Naive thymus-derived CD4-positive, alpha-beta T cell (primary cell): Measurements from ENCODE around the gene SSTR5. TPM values are rescaled to one million over a fixed set of nuclear protein-coding genes. Genes with fewer than 3 reads are reported as not detected.

Source experiments
- ATAC-seq: fragments of 150-1000 bp; cut with Tn5 transposase; 2 replicates; pipeline ENCODE4 v1.10.0; 2021; ENCODE audit warnings: mild to moderate bottlenecking, moderate library complexity
- CTCF ChIA-PET: fragments of 350-600 bp; sonication (Branson Sonifier 250); formaldehyde crosslinking; loops from one replicate; lab custom pipeline; 2021; ENCODE audit warnings: antibody characterized with exemption; lab: Charles Lee
- POLR2A ChIA-PET: fragments of 350-600 bp; sonication (Branson Sonifier 250); formaldehyde crosslinking; loops from one replicate; lab custom pipeline; 2021; ENCODE audit warnings: antibody characterized with exemption, inconsistent platforms; lab: Charles Lee
- DNase-seq, 9 donors: peaks; one replicate each; pipeline versions ENCODE4 v3.0.0 to v3.0.0-alpha.2; 2020 to 2022; ENCODE audit warnings: mixed read lengths in 1 of 9
- H3K27ac ChIP-seq: one replicate; pipeline ENCODE4 v1.7.0; 2013; ENCODE audit warnings: mild to moderate bottlenecking, low read depth, low read length, moderate library complexity
- H3K27me3 ChIP-seq, 2 donors: one replicate each; pipeline ENCODE4 v1.7.0; 2013; ENCODE audit warnings: low read length in 2 of 2, mild to moderate bottlenecking in 2 of 2, moderate library complexity in 2 of 2; ENCODE audit not compliant: control insufficient read depth in 2 of 2, insufficient read depth in 2 of 2
- H3K36me3 ChIP-seq, 3 experiments: 1 replicate in 2 of 3; 2 replicates in 1 of 3; pipeline ENCODE4 v1.7.0; 2013; ENCODE audit warnings: low read length in 3 of 3, mild to moderate bottlenecking in 3 of 3, moderate library complexity in 1 of 3; ENCODE audit not compliant: insufficient read depth in 3 of 3, control insufficient read depth in 2 of 3
- H3K4me1 ChIP-seq, 2 donors: one replicate each; pipeline ENCODE4 v1.7.0; 2013; ENCODE audit warnings: low read length in 2 of 2, mild to moderate bottlenecking in 2 of 2, moderate library complexity in 1 of 2; ENCODE audit not compliant: control insufficient read depth in 2 of 2, insufficient read depth in 2 of 2
- H3K4me3 ChIP-seq: 2 replicates; pipeline ENCODE4 v1.7.0; 2013; ENCODE audit warnings: mild to moderate bottlenecking, low read length
- H3K9me3 ChIP-seq, 3 experiments: 1 replicate in 2 of 3; 2 replicates in 1 of 3; pipeline ENCODE4 v1.7.0; 2013; ENCODE audit warnings: low read length in 3 of 3; ENCODE audit not compliant: control insufficient read depth in 2 of 3
- H3K27ac Mint-ChIP-seq, 9 donors: one replicate each; pipeline ENCODE4 v1.8.0; 2020 to 2022; ENCODE audit warnings: mixed read lengths in 9 of 9, mild to moderate bottlenecking in 8 of 9, moderate library complexity in 5 of 9, inconsistent platforms in 2 of 9
- H3K27me3 Mint-ChIP-seq, 5 donors: one replicate each; pipeline ENCODE4 v1.8.0; 2021 to 2022; ENCODE audit warnings: mixed read lengths in 5 of 5, mild to moderate bottlenecking in 1 of 5
- H3K36me3 Mint-ChIP-seq, 5 donors: one replicate each; pipeline ENCODE4 v1.8.0; 2020 to 2022; ENCODE audit warnings: mixed read lengths in 5 of 5, mild to moderate bottlenecking in 3 of 5, inconsistent platforms in 1 of 5
- H3K4me1 Mint-ChIP-seq, 7 donors: one replicate each; pipeline ENCODE4 v1.8.0; 2020 to 2022; ENCODE audit warnings: mixed read lengths in 7 of 7, mild to moderate bottlenecking in 3 of 7, inconsistent platforms in 1 of 7
- H3K4me3 Mint-ChIP-seq, 10 donors: one replicate each; pipeline ENCODE4 v1.8.0; 2020 to 2022; ENCODE audit warnings: mild to moderate bottlenecking in 10 of 10, mixed read lengths in 10 of 10, moderate library complexity in 6 of 10, inconsistent platforms in 2 of 10
- H3K9me3 Mint-ChIP-seq, 11 donors: one replicate each; pipeline ENCODE4 v1.8.0; 2020 to 2022; ENCODE audit warnings: mixed read lengths in 11 of 11, mild to moderate bottlenecking in 4 of 11, inconsistent platforms in 1 of 11, moderate library complexity in 1 of 11
- intact Hi-C, 2 donors: fragments of 100-400 bp; cut with micrococcal nuclease; formaldehyde crosslinking; loops; one replicate each; pipeline ENCODE4 v1.15.1; 2023
- polyA plus RNA-seq, 2 donors: library from polyadenylated mRNA; unstranded; fragments of 300-500 nt; fragmentation: Illumina TruSeq; gene quantifications; one replicate each; pipeline ENCODE4 v1.2.3, GENCODE V29; 2021
- total RNA-seq, 6 experiments: library from RNA in 5 of 6; stranded (reverse) in 5 of 6; gene quantifications; 1 replicate in 5 of 6; 2 replicates in 1 of 6; pipeline ENCODE4 v1.2.3 and lab custom pipeline; 2021 to 2026

Gene SSTR5
- total and polyA plus RNA-seq, 7 experiments from 2014 or later = not detected

DNA sequence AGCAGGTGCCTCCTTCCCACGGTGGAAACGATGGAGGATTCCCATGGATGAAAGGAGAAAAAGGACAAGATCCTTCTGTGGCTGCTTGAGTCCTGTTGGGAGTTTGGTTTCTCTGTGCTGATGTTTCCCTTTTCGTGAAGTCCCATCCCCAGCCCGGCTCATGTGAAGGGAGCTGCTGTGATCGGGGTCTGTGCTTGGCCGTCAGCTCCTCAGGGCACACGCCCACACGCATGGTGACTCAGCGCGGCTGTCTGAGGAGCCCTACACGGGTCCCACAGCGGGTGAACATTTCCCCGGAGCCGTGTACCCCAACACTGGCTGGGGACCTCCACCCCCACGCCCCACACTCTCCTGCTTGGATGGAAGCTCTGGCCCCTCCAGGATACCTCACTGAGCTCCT lies 44.5 kb upstream of the SSTR5 start:
- intact Hi-C loops = no loop called here
- H3K4me1 ChIP-seq = no peaks in the 10 kb centered on the region
- CTCF ChIA-PET = interaction anchor here (0.7 kb wide), 1 partner anchor 1136 kb away, joined by 4 read pairs; no protein-coding TSS in a partner anchor
- H3K9me3 Mint-ChIP-seq = no peaks in the 10 kb centered on the region
- H3K27me3 Mint-ChIP-seq = peaks cover 0 to 15% (median 5%) of the 10 kb centered on the region in 5 donors
- H3K27ac Mint-ChIP-seq = no peak overlapping the region
- DNase-seq (no peak), ATAC-seq (no peak)
- H3K36me3 ChIP-seq = no peaks in the 10 kb centered on the region
- no peaks in the 10 kb centered on the region for H3K36me3 Mint-ChIP-seq
- POLR2A ChIA-PET = no interaction called here
- H3K4me3 Mint-ChIP-seq = no peak overlapping the region
- H3K4me1 Mint-ChIP-seq = peaks cover 0 to 3% (median 0%) of the 10 kb centered on the region in 7 donors
- H3K4me3 ChIP-seq = no peak overlapping the region
- no peak overlapping the region for H3K27ac ChIP-seq
- no peaks in the 10 kb centered on the region for H3K9me3 ChIP-seq
- H3K27me3 ChIP-seq = no peaks in the 10 kb centered on the region

DNA sequence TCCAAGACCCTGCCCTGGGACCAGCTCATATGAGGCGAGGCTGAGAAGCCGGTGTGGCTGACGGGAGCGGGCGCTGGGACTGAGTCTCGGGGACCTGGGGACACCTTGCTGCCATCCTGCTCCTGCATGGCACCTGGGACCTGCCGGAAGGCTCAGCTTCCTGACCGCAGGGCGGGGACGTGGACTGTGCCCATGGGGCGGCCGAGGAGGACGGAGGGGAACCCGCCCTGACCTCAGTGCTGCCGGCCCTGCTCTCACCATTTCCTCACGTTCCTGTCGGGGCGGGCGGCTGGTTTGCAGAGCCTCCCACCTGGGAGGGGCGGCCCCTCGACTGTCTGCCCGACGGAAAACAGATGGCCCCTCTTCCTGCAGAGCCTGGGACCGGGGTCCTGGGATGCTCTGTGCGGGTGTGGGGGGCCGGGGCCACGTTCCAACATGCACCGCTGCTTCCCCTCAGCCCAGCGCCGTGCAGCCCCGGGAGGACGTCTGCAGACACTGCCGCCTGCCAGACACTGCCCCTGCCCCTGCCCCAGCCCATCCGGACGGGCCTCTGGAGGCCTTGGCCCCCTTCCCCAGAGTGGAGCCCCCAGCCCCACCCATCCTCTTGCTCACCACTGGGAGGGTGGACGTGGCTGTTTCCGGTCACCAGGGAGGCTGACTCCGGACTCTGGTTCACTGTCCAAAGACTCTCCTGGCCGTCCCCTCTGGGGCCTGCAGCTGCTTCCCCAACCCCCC lies 43.9 kb upstream of the SSTR5 start:
- no peaks in the 10 kb centered on the region for H3K4me1 ChIP-seq
- ChIA-PET CTCF (interaction anchor here (0.7 kb wide), 1 partner anchor 1135 kb away, joined by 4 read pairs; no protein-coding TSS in a partner anchor), POLR2A (no interaction called here)
- Mint-ChIP-seq H3K36me3 (no peaks in the 10 kb centered on the region), H3K9me3 (no peaks in the 10 kb centered on the region), H3K27me3 (peaks cover 0 to 15% (median 5%) of the 10 kb centered on the region in 5 donors), H3K27ac (no peak overlapping the region), H3K4me3 (peak overlapping the region in 1 of 10 donors; percentile 29), H3K4me1 (peaks cover 0 to 3% (median 0%) of the 10 kb centered on the region in 7 donors)
- no peak overlapping the region for H3K4me3 ChIP-seq
- no peaks in the 10 kb centered on the region for H3K36me3 ChIP-seq
- DNase-seq = no peak
- intact Hi-C loops = no loop called here
- no peaks in the 10 kb centered on the region for H3K27me3 ChIP-seq
- no peak overlapping the region for H3K27ac ChIP-seq
- no peaks in the 10 kb centered on the region for H3K9me3 ChIP-seq
- peak; percentile 23 for ATAC-seq

DNA sequence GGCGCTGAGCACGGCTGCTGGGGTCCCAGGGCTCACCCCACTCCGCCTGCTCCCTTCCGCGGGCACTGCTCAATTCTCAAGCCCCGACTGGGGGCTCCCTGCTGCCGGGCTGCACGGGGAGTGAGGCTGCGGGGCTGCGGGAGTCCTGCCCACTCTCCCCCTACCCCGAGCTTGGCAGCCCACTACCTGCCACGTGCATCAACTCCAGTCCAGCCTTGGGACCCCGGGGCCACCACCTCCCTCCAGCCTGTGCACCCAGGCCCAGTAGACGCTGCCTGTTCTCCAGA lies 43.3 kb upstream of the SSTR5 start:
- no peak overlapping the region for H3K27ac ChIP-seq
- H3K4me1 ChIP-seq = no peaks in the 10 kb centered on the region
- Mint-ChIP-seq H3K27ac (no peak overlapping the region), H3K4me3 (peak overlapping the region in 1 of 10 donors; percentile 8), H3K27me3 (peaks cover 0 to 15% (median 5%) of the 10 kb centered on the region in 5 donors), H3K9me3 (no peaks in the 10 kb centered on the region), H3K4me1 (peaks cover 0 to 3% (median 0%) of the 10 kb centered on the region in 7 donors), H3K36me3 (no peaks in the 10 kb centered on the region)
- H3K36me3 ChIP-seq = no peaks in the 10 kb centered on the region
- no peak overlapping the region for H3K4me3 ChIP-seq
- CTCF ChIA-PET = no interaction called here
- intact Hi-C loops = no loop called here
- no peaks in the 10 kb centered on the region for H3K27me3 ChIP-seq
- POLR2A ChIA-PET = no interaction called here
- H3K9me3 ChIP-seq = no peaks in the 10 kb centered on the region
- ATAC-seq (no peak), DNase-seq (no peak)

GRCh38 chr16:1030473-1030901 lies 42.1 kb upstream of the SSTR5 start:
- H3K36me3 ChIP-seq = no peaks in the 10 kb centered on the region
- H3K27ac ChIP-seq = no peak overlapping the region
- H3K27me3 ChIP-seq = no peaks in the 10 kb centered on the region
- Mint-ChIP-seq H3K27ac (no peak overlapping the region), H3K36me3 (no peaks in the 10 kb centered on the region), H3K27me3 (peaks cover 0 to 15% (median 5%) of the 10 kb centered on the region in 5 donors), H3K4me1 (peaks cover 0 to 3% (median 0%) of the 10 kb centered on the region in 7 donors), H3K9me3 (no peaks in the 10 kb centered on the region), H3K4me3 (no peak overlapping the region)
- intact Hi-C loops = no loop called here
- ChIA-PET CTCF (no interaction called here), POLR2A (no interaction called here)
- no peak overlapping the region for H3K4me3 ChIP-seq
- DNase-seq (no peak), ATAC-seq (no peak)
- no peaks in the 10 kb centered on the region for H3K9me3 ChIP-seq
- no peaks in the 10 kb centered on the region for H3K4me1 ChIP-seq

DNA sequence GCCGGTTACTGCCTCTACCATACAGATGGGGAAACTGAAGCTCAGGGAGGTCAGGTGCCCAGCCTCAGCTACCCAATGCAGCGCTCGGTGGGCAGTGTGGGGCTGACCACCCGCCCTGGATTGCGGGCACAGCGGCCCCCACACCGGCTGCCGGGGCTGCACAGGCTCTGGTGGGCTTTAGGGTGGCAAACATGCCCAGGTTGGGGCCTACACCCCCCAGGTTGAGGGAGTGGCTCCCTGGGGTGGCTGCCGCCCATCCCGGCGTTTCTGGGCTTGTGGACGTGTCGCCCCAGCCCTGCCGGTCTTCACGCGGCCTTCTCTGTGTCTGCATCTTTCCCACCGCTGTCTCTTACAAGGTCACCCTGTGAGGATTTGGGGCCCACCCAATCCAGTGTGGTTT lies 40.9 kb upstream of the SSTR5 start:
- H3K9me3 Mint-ChIP-seq = no peaks in the 10 kb centered on the region
- no peak overlapping the region for H3K4me3 Mint-ChIP-seq
- CTCF ChIA-PET = no interaction called here
- Histone ChIP-seq H3K4me1 (no peaks in the 10 kb centered on the region), H3K9me3 (no peaks in the 10 kb centered on the region), H3K27me3 (no peaks in the 10 kb centered on the region), H3K36me3 (no peaks in the 10 kb centered on the region), H3K4me3 (no peak overlapping the region), H3K27ac (no peak overlapping the region)
- no peaks in the 10 kb centered on the region for H3K36me3 Mint-ChIP-seq
- H3K27ac Mint-ChIP-seq = no peak overlapping the region
- DNase-seq (no peak), ATAC-seq (no peak)
- POLR2A ChIA-PET = interaction anchor here (0.7 kb wide), 1 partner anchor 12 kb away, joined by 3 read pairs; no protein-coding TSS in a partner anchor
- peaks cover 0 to 3% (median 0%) of the 10 kb centered on the region in 7 donors for H3K4me1 Mint-ChIP-seq
- H3K27me3 Mint-ChIP-seq = peaks cover 0 to 15% (median 5%) of the 10 kb centered on the region in 5 donors
- intact Hi-C loops = no loop called here

DNA sequence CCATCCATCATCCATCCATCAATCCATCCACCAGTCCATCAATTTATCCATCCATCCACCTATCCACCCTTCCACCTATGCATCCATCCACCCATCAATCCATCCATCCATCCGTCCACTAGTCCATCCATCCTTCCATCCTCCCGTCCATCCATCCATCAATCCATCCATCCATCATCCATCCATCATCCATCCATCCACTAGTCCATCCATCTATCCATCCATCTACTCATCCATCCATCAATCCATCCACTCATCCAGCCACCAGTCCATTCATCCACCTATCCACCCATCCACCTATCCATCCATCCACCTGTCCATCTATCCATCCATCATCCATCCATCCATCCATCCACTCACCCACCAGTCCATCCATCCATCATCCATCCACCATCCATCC lies 39.9 kb upstream of the SSTR5 start:
- no peak for ATAC-seq
- no peak for DNase-seq
- Histone ChIP-seq H3K27me3 (no peaks in the 10 kb centered on the region), H3K36me3 (no peaks in the 10 kb centered on the region), H3K4me1 (no peaks in the 10 kb centered on the region), H3K4me3 (no peak overlapping the region), H3K9me3 (no peaks in the 10 kb centered on the region), H3K27ac (no peak overlapping the region)
- intact Hi-C loops = no loop called here
- no peak overlapping the region for H3K27ac Mint-ChIP-seq
- H3K36me3 Mint-ChIP-seq = no peaks in the 10 kb centered on the region
- H3K27me3 Mint-ChIP-seq = peaks cover 0 to 15% (median 5%) of the 10 kb centered on the region in 5 donors
- POLR2A ChIA-PET = no interaction called here
- no peak overlapping the region for H3K4me3 Mint-ChIP-seq
- H3K9me3 Mint-ChIP-seq = no peaks in the 10 kb centered on the region
- CTCF ChIA-PET = no interaction called here
- H3K4me1 Mint-ChIP-seq = peaks cover 0 to 3% (median 0%) of the 10 kb centered on the region in 7 donors
